Measurements from ENCODE around the gene NFASC.

DNA sequence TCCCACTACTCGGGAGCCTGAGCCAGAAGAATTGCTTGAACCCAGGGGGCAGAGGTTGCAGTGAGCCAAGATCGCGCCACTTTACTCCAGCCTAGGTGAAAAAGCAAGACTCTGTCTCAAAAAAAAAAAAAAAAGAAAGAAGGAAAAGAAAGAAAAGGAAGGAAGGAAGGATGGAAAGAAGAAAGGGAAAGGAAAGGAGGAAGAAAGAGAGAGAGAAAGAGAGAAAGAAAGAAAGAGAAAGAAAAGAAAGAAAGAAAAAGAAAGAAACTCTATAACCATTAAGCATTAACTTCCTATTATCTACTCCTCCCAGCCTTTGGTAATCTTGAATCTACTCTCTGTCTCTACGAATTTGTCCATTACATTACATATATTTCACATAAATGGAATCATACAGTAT lies 6.9 kb upstream of the NFASC start:
- TF ChIP-seq POLR2A (IDR thresholded peaks at IDR 0.05): no peak
- TF ChIP-seq, protein P1, sequence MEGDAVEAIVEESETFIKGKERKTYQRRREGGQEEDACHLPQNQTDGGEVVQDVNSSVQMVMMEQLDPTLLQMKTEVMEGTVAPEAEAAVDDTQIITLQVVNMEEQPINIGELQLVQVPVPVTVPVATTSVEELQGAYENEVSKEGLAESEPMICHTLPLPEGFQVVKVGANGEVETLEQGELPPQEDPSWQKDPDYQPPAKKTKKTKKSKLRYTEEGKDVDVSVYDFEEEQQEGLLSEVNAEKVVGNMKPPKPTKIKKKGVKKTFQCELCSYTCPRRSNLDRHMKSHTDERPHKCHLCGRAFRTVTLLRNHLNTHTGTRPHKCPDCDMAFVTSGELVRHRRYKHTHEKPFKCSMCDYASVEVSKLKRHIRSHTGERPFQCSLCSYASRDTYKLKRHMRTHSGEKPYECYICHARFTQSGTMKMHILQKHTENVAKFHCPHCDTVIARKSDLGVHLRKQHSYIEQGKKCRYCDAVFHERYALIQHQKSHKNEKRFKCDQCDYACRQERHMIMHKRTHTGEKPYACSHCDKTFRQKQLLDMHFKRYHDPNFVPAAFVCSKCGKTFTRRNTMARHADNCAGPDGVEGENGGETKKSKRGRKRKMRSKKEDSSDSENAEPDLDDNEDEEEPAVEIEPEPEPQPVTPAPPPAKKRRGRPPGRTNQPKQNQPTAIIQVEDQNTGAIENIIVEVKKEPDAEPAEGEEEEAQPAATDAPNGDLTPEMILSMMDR (IDR thresholded peaks at IDR 0.05): no peak

All from adrenal gland (tissue), 5 donors.